Iris pigment epithelial cell (primary cell): ENCODE results near the gene EIF2B4.
"Not testable (repeated sequence)": the region's sequence is repeated elsewhere in the genome, so short reads cannot be mapped to it uniquely, and the experiment has no call there.

Experiments used
- DNase-seq: peaks from one replicate; pipeline ENCODE4 v3.0.0-alpha.2; 2011; ENCODE audit warnings: low read depth

EIF2B4 gene

GRCh38 chr2:27336173-27336572 is 34.0 kb downstream of the EIF2B4 start:
- DNase-seq, result no peak

GRCh38 chr2:27335311-27335710 is 34.8 kb downstream of the EIF2B4 start:
- DNase-seq, result no peak

DNA sequence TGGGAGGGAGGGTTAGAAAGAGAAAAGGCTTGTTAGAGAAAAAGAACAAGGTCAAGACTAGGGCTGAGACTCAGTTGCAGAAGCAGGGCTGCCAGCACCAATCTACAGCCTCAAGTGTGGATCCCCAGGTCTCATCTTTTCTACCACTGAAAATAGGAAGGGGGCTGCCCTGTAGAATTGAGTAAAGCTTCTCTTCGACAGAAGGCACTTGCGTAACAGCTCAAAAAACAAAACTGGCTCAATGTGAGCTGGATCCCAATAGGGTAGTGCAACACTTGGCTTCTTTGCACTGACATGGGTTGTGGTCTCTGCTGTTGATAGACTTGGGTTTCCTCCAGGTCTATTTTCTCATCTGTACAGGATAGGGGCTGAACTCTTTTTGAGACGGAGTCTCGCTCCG is 45.4 kb downstream of the EIF2B4 start:
- no peak for DNase-seq

GRCh38 chr2:27323596-27324285 is 46.4 kb downstream of the EIF2B4 start:
- DNase-seq, result peak; percentile 26

DNA sequence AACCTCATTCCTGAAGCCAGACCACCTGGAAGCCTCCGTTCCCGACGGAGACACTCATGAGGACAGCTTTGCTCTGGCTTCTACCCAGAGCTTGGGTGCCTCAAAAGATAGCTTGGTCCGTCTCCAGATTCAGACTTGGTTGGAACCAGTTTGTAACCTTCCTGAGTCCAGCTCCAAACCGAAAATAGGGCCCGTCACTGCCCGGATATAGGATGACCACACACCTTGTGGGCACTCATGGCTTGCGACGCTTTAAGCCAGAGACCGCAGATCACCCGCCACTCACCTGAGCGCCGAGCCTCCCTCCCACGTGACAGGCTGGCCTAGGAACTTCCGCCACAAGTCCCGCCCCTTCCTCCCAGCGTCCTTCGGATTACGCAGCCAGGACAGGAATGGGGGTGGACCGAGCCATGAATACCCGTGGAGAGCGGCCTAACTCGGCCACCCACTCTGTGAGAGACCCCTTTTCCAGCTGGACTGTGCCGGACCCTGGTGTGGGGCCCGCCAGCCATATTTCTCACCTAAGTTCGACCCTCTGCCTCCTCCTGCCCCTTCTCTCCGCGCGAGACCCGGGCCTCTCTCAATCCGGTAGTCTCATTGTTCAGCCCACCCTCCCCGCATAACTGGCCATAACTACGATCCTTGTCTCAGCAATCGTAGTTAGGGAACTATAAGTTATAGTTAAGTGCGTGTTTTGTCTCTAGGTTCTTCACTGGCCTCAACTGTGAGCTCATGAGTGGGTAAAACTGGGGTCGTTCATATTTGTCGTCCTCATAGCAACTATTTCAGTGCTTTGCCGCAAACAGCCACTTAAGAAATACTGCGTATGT is 47.2 kb downstream of the EIF2B4 start, which contains the start of gene MPV17:
TSS of gene MPV17 (minus strand) at position 332 of the 830 bp plus-strand sequence. CDS start 580 bp downstream, outside the sequence.
- DNase-seq, result peak; percentile 94

DNA sequence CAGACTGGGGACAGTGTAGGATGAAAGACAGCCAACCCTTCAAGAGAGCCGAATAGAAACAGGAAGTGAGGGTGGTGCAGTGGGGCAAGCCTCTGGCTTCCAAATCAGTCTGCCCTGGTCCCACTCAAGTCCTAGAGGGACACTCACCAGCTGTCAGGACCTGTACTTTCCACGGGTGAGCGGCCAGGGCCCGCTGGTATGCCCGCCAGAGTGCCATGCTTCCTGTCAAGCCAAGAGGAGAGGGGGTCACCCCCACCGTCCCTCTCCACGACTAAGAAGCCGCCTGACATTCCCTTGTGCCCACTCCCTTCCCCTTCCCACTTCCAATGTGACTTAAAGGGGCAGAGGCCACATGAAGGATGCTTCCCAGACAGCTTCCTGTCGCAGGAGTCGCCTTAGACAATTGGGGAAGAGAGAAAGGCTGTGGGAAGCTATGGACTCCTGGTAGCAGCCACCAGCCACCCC is 47.8 kb downstream of the EIF2B4 start:
- no peak for DNase-seq

- DNase-seq, result peak; percentile 99
These were observed 49.1 kb downstream of the EIF2B4 start for GRCh38 chr2:27320958-27321543.

- DNase-seq, result not testable (repeated sequence)
These were observed 50.3 kb downstream of the EIF2B4 start for GRCh38 chr2:27319839-27320238.

GRCh38 chr2:27316655-27317412 is 53.3 kb downstream of the EIF2B4 start:
- DNase-seq, result no peak

DNA sequence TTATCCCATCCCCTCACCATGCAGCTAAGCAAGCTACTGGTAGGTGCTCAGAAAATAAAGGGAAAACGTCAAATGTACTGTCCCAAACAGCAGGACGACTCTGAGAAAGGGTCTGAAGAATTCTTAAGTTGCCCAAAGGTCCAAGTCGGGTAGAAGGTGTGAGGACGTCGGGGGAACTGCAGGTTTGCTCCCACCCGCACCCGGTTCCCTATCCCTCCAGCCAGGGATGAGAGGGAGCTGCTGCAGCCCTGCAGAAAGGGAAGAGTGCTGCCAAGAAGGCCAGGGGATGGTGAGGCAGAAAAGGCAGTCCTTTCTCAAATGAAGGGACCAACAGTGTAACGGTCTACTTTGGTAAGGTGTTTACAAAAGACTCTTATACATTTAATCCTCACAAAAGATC is 55.0 kb downstream of the EIF2B4 start:
- no peak for DNase-seq

- DNase-seq, result no peak
These were observed 55.4 kb downstream of the EIF2B4 start for GRCh38 chr2:27314709-27315108.
